Panc1 (cell line): ENCODE results near the gene HLA-DOB. TPM values are rescaled to one million over a fixed set of nuclear protein-coding genes. Genes with fewer than 3 reads are reported as not detected.

Source experiments
- ATAC-seq: fragments of 200-7000 bp; cut with Tn5 transposase; 2 replicates; pipeline ENCODE4 v1.9.1; 2020; ENCODE audit warnings: mild to moderate bottlenecking, moderate library complexity
- BruUV-seq: library from RNA; stranded (reverse); fragments of 400-500 nt; replicated peaks from 2 replicates; lab custom pipeline; 2021; lab: Mats Ljungman, UMichigan
- CTCF ChIA-PET: fragments of 300-600 bp; sonication (Branson Sonifier 250); formaldehyde crosslinking; loops from one replicate; lab custom pipeline; 2022; ENCODE audit warnings: antibody characterized with exemption; lab: Charles Lee
- POLR2A ChIA-PET: fragments of 300-600 bp; sonication (Branson Sonifier 250); formaldehyde crosslinking; loops from one replicate; lab custom pipeline; 2022; ENCODE audit warnings: antibody characterized with exemption; lab: Charles Lee
- DNase-seq: peaks from one replicate; pipeline ENCODE4 v3.0.0-alpha.2; 2010; ENCODE audit warnings: low read depth, low spot score
- H3K27ac ChIP-seq: 2 replicates; pipeline ENCODE4 v1.5.1; 2011; ENCODE audit warnings: mild to moderate bottlenecking, low read length, inconsistent platforms
- H3K27me3 ChIP-seq: fragments of 200-500 bp; sonication (Bioruptor generic); 2 replicates; pipeline ENCODE4 v1.6.0; 2014; ENCODE audit warnings: low read length, inconsistent platforms; ENCODE audit not compliant: control insufficient read depth, insufficient read depth
- H3K36me3 ChIP-seq: fragments of 200-500 bp; sonication (Bioruptor generic); 2 replicates; pipeline ENCODE4 v1.5.1; 2014; ENCODE audit warnings: inconsistent platforms, mild to moderate bottlenecking, low read length, moderate library complexity; ENCODE audit not compliant: control insufficient read depth, insufficient read depth
- H3K4me1 ChIP-seq: 2 replicates; pipeline ENCODE4 v1.5.1; 2011; ENCODE audit warnings: inconsistent platforms, mild to moderate bottlenecking, low read length, moderate library complexity; ENCODE audit not compliant: control insufficient read depth, insufficient read depth
- H3K4me3 ChIP-seq, 2 experiments: 2 replicates each; pipeline ENCODE4 v1.5.1; 2011 to 2012; ENCODE audit warnings: low read depth in 2 of 2, low read length in 2 of 2, mild to moderate bottlenecking in 2 of 2, inconsistent platforms in 1 of 2, moderate library complexity in 1 of 2
- H3K9me3 ChIP-seq: fragments of 200-500 bp; sonication (Bioruptor generic); 2 replicates; pipeline ENCODE4 v1.5.1; 2014; ENCODE audit warnings: low read depth, mild to moderate bottlenecking, inconsistent platforms, low read length, moderate library complexity; ENCODE audit not compliant: control insufficient read depth, insufficient read depth
- POLR2AphosphoS5 ChIP-seq: IDR thresholded peaks from 2 replicates; pipeline ENCODE4 v1.6.1; 2012; ENCODE audit warnings: mild to moderate bottlenecking, low read depth, low read length, moderate library complexity
- SIN3A ChIP-seq: IDR thresholded peaks from 2 replicates; pipeline ENCODE4 v1.6.1; 2012; ENCODE audit warnings: low read depth, mild to moderate bottlenecking, low read length, moderate library complexity, borderline replicate concordance; ENCODE audit not compliant: insufficient read depth
- TCF7L2 ChIP-seq: IDR thresholded peaks from 2 replicates; pipeline ENCODE4 v1.6.1; 2011; ENCODE audit warnings: mild to moderate bottlenecking, low read depth, low read length, inconsistent platforms
- in situ Hi-C: cut with HindIII; loops from 2 replicates; pipeline ENCODE4 v1.10.0; 2016; ENCODE audit warnings: low sequenced_read_pairs, low pct_unique_long_range_greater_than_20kb
- intact Hi-C: fragments of 100-400 bp; cut with micrococcal nuclease; formaldehyde crosslinking; loops from one replicate; pipeline ENCODE4 v1.10.0; 2022; ENCODE audit not compliant: unreplicated experiment
- total RNA-seq: library from RNA; stranded (reverse); gene quantifications from one replicate; pipeline ENCODE4 v1.2.1, GENCODE V29; 2021; ENCODE audit not compliant: unreplicated experiment
- TF ChIP-seq, protein P1 (sequence below), 2 experiments: IDR thresholded peaks; 2 replicates each; pipeline ENCODE4 v1.6.1; 2011 to 2012; ENCODE audit warnings: low read depth in 2 of 2, control low read depth in 1 of 2, low read length in 1 of 2, mild to moderate bottlenecking in 1 of 2, moderate library complexity in 1 of 2; ENCODE audit not compliant: insufficient read depth in 1 of 2
- TF ChIP-seq, protein P2 (sequence below): fragments of 450-650 bp; IDR thresholded peaks from 2 replicates; pipeline ENCODE4 v1.5.1; 2017; ENCODE audit warnings: mild to moderate bottlenecking

HLA-DOB gene
- total RNA-seq, 1 experiment from 2014 or later: 0.39 TPM

DNA sequence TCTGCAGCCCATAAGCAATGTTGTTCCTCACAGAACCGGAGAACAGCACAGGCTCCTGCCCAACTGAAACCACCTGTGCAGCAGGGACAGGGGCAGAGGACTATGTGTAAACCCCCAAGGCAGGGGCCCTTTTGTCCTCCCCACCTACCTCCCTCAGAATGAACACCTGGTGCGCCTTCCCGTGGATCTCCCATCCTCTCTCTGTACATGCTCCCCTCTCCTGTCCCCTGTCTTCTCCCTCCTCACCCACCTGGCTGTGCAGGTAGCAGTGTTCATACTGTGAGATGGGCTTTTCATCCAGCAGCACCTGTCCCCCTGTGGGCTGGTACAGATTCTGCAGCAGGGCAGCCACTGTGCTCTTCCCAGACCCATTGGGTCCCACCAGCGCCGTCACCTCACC, 13.2 kb upstream of the HLA-DOB start:
- no peaks in the 10 kb centered on the region for H3K4me1 ChIP-seq
- BruUV-seq: no TSS peak
- ATAC-seq (no peak), DNase-seq (no peak)
- TF ChIP-seq SIN3A: no peak
- TF ChIP-seq, protein P1, sequence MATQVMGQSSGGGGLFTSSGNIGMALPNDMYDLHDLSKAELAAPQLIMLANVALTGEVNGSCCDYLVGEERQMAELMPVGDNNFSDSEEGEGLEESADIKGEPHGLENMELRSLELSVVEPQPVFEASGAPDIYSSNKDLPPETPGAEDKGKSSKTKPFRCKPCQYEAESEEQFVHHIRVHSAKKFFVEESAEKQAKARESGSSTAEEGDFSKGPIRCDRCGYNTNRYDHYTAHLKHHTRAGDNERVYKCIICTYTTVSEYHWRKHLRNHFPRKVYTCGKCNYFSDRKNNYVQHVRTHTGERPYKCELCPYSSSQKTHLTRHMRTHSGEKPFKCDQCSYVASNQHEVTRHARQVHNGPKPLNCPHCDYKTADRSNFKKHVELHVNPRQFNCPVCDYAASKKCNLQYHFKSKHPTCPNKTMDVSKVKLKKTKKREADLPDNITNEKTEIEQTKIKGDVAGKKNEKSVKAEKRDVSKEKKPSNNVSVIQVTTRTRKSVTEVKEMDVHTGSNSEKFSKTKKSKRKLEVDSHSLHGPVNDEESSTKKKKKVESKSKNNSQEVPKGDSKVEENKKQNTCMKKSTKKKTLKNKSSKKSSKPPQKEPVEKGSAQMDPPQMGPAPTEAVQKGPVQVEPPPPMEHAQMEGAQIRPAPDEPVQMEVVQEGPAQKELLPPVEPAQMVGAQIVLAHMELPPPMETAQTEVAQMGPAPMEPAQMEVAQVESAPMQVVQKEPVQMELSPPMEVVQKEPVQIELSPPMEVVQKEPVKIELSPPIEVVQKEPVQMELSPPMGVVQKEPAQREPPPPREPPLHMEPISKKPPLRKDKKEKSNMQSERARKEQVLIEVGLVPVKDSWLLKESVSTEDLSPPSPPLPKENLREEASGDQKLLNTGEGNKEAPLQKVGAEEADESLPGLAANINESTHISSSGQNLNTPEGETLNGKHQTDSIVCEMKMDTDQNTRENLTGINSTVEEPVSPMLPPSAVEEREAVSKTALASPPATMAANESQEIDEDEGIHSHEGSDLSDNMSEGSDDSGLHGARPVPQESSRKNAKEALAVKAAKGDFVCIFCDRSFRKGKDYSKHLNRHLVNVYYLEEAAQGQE (IDR thresholded peaks at IDR 0.05; ENCODE audit: insufficient read depth in 1 of 2, low read depth in 2 of 2, low read length in 1 of 2): no peak
- TF ChIP-seq POLR2AphosphoS5: no peak
- TF ChIP-seq, protein P2, sequence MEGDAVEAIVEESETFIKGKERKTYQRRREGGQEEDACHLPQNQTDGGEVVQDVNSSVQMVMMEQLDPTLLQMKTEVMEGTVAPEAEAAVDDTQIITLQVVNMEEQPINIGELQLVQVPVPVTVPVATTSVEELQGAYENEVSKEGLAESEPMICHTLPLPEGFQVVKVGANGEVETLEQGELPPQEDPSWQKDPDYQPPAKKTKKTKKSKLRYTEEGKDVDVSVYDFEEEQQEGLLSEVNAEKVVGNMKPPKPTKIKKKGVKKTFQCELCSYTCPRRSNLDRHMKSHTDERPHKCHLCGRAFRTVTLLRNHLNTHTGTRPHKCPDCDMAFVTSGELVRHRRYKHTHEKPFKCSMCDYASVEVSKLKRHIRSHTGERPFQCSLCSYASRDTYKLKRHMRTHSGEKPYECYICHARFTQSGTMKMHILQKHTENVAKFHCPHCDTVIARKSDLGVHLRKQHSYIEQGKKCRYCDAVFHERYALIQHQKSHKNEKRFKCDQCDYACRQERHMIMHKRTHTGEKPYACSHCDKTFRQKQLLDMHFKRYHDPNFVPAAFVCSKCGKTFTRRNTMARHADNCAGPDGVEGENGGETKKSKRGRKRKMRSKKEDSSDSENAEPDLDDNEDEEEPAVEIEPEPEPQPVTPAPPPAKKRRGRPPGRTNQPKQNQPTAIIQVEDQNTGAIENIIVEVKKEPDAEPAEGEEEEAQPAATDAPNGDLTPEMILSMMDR: no peak
- no peak for TF ChIP-seq TCF7L2
- H3K27ac ChIP-seq: no peak overlapping the region
- no peak overlapping the region for H3K4me3 ChIP-seq
- H3K27me3 ChIP-seq: no peaks in the 10 kb centered on the region
- H3K36me3 ChIP-seq: peaks cover 2% of the 10 kb centered on the region; the same call in 1 of the 2 replicates
- ChIA-PET CTCF (no interaction called here), POLR2A (no interaction called here)
- in situ Hi-C loops: no loop called here
- intact Hi-C loops: no loop called here
- H3K9me3 ChIP-seq: no peaks in the 10 kb centered on the region

DNA sequence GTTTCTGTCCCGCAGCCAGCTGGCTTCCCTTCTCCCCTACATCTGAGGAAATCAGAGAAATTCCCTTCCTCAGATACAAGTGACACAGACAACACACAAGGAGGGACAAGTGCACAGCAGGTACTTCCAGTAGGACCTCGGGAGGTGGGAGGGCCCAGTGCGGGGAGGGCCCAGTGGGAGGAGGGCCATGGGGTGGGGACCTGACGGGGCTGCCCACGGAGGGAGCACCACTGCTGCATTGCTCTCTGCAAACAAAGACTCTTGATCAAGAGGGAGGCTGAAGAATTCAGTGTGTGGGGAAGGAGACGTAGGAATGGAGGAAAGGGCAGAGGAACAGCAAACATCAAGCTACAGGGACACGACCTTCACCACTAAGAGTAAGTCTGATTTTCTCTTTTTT, 12.7 kb upstream of the HLA-DOB start:
- no peak for TF ChIP-seq POLR2AphosphoS5
- no peak for TF ChIP-seq TCF7L2
- TF ChIP-seq, protein P2: no peak
- TF ChIP-seq, protein P1 (IDR thresholded peaks at IDR 0.05; ENCODE audit: insufficient read depth in 1 of 2, low read depth in 2 of 2, low read length in 1 of 2): no peak
- no peak for TF ChIP-seq SIN3A
- Histone ChIP-seq H3K4me1 (no peaks in the 10 kb centered on the region), H3K36me3 (peaks cover 2% of the 10 kb centered on the region; the same call in 1 of the 2 replicates), H3K27me3 (no peaks in the 10 kb centered on the region), H3K4me3 (no peak overlapping the region), H3K9me3 (no peaks in the 10 kb centered on the region), H3K27ac (no peak overlapping the region)
- CTCF ChIA-PET: no interaction called here
- in situ Hi-C loops (no loop called here), intact Hi-C loops (no loop called here)
- no peak for ATAC-seq
- no TSS peak for BruUV-seq
- DNase-seq: no peak
- POLR2A ChIA-PET: no interaction called here
